GM13977 (cell line): ENCODE measurements around the gene NSUN2.

ENCODE experiments used
- DNase-seq: peaks from one replicate; pipeline ENCODE4 v3.0.0; 2012; ENCODE audit warnings: low spot score
- CTCF ChIP-seq: IDR thresholded peaks from 2 replicates; pipeline ENCODE4 v1.5.1; 2012; ENCODE audit warnings: mild to moderate bottlenecking, control low read depth; ENCODE audit not compliant: insufficient read depth; ENCODE audit errors: extremely low read depth, missing control alignments
- in situ Hi-C: fragments of 300-500 bp; cut with MboI; formaldehyde crosslinking; loops from one replicate; pipeline ENCODE4 v1.12.0; 2022; ENCODE audit warnings: low sequenced_read_pairs, low pct_unique_long_range_greater_than_20kb, mixed read lengths, inconsistent platforms; ENCODE audit not compliant: unreplicated experiment

NSUN2 gene

GRCh38 chr5:6591671-6592288 lies 41.1 kb downstream of the NSUN2 start:
- in situ Hi-C loops: loop anchor here (25.0 kb wide), 1 partner anchor 704 kb away; no protein-coding TSS in a partner anchor
- no peak for DNase-seq
- no peak for TF ChIP-seq CTCF

- TF ChIP-seq CTCF: no peak
- DNase-seq: no peak
- in situ Hi-C loops: loop anchor here (25.0 kb wide), 1 partner anchor 703 kb away; no protein-coding TSS in a partner anchor
Observed at GRCh38 chr5:6590581-6590980, 42.3 kb downstream of the NSUN2 start.

GRCh38 chr5:6587171-6587570 lies 45.7 kb downstream of the NSUN2 start:
- in situ Hi-C loops: loop anchor here (25.0 kb wide), 1 partner anchor 700 kb away; no protein-coding TSS in a partner anchor
- no peak for DNase-seq
- no peak for TF ChIP-seq CTCF

- no peak for DNase-seq
- TF ChIP-seq CTCF: no peak
- in situ Hi-C loops: loop anchor here (25.0 kb wide), 1 partner anchor 699 kb away; no protein-coding TSS in a partner anchor
Observed at GRCh38 chr5:6586647-6587042, 46.2 kb downstream of the NSUN2 start.

GRCh38 chr5:6585939-6586646 lies 46.8 kb downstream of the NSUN2 start:
- in situ Hi-C loops: loop anchor here (25.0 kb wide), 1 partner anchor 699 kb away; no protein-coding TSS in a partner anchor
- TF ChIP-seq CTCF: no peak
- DNase-seq: no peak

- no peak for DNase-seq
- TF ChIP-seq CTCF: no peak
- in situ Hi-C loops: loop anchor here (25.0 kb wide), 1 partner anchor 698 kb away; no protein-coding TSS in a partner anchor
Observed at GRCh38 chr5:6585168-6585567, 47.7 kb downstream of the NSUN2 start.
